Immature natural killer cell (primary cell): ENCODE measurements around the gene LIF. TPM values are rescaled to one million over a fixed set of nuclear protein-coding genes. Genes with fewer than 3 reads are reported as not detected.
A peak's percentile ranks its signal among the peaks of the same experiment; 100 is the strongest.

ENCODE experiments used
- DNase-seq, 3 donors: peaks; one replicate each; pipeline ENCODE4 v3.0.0; 2022; ENCODE audit warnings: mixed read lengths in 1 of 3
- H3K27ac Mint-ChIP-seq, 6 donors: one replicate each; pipeline ENCODE4 v1.8.0; 2020; ENCODE audit warnings: mixed read lengths in 6 of 6, mild to moderate bottlenecking in 5 of 6, inconsistent platforms in 4 of 6, moderate library complexity in 3 of 6
- H3K27me3 Mint-ChIP-seq, 3 donors: one replicate each; pipeline ENCODE4 v1.8.0; 2020 to 2021; ENCODE audit warnings: low read depth in 3 of 3, mild to moderate bottlenecking in 3 of 3, mixed read lengths in 3 of 3, moderate library complexity in 3 of 3, inconsistent platforms in 1 of 3
- H3K36me3 Mint-ChIP-seq, 3 donors: one replicate each; pipeline ENCODE4 v1.8.0; 2020; ENCODE audit warnings: mixed read lengths in 3 of 3, inconsistent platforms in 2 of 3, mild to moderate bottlenecking in 2 of 3
- H3K4me1 Mint-ChIP-seq, 2 donors: one replicate each; pipeline ENCODE4 v1.8.0; 2020; ENCODE audit warnings: inconsistent platforms in 2 of 2, mild to moderate bottlenecking in 2 of 2, mixed read lengths in 2 of 2, moderate library complexity in 1 of 2
- H3K4me3 Mint-ChIP-seq, 5 donors: one replicate each; pipeline ENCODE4 v1.8.0; 2020; ENCODE audit warnings: mild to moderate bottlenecking in 5 of 5, mixed read lengths in 5 of 5, inconsistent platforms in 3 of 5, moderate library complexity in 3 of 5
- H3K9me3 Mint-ChIP-seq, 6 donors: one replicate each; pipeline ENCODE4 v1.8.0; 2020; ENCODE audit warnings: mild to moderate bottlenecking in 6 of 6, mixed read lengths in 6 of 6, inconsistent platforms in 4 of 6, moderate library complexity in 3 of 6
- polyA plus RNA-seq, 3 donors: library from polyadenylated mRNA; unstranded; fragments of 300-500 nt; fragmentation: Illumina TruSeq; gene quantifications; one replicate each; pipeline ENCODE4 v1.2.3, GENCODE V29; 2021

The LIF gene
- polyA plus RNA-seq, result 1 to 10 TPM in 1 of 3 donors, under 1 TPM in 1, not detected in 1; 0.29 to 1.0 TPM

- Mint-ChIP-seq H3K9me3 (no peaks in the 10 kb centered on the region), H3K4me1 (peaks cover 29 to 45% of the 10 kb centered on the region in 2 donors), H3K27ac (peak within 1 kb of the TSS in 4 of 6 donors; percentile 11 to 82 (median 60)), H3K4me3 (peak within 1 kb of the TSS; percentile 76 to 87 (median 81)), H3K36me3 (no peaks in the 10 kb centered on the region), H3K27me3 (peaks cover 6 to 20% (median 10%) of the 10 kb centered on the region in 3 donors)
- peak; percentile 38 to 59 (median 52) for DNase-seq
Observed at GRCh38 chr22:30245985-30246813, at the start of gene LIF. Gene LIF (minus strand): TSS chr22:30246759. CDS start chr22:30246695, 64 bp downstream.

- no peak for DNase-seq
- H3K27ac Mint-ChIP-seq, result peak overlapping the region in 2 of 6 donors; percentile 16 to 29
Observed at GRCh38 chr22:30296324-30296723, 49.8 kb upstream of the LIF start.

DNA sequence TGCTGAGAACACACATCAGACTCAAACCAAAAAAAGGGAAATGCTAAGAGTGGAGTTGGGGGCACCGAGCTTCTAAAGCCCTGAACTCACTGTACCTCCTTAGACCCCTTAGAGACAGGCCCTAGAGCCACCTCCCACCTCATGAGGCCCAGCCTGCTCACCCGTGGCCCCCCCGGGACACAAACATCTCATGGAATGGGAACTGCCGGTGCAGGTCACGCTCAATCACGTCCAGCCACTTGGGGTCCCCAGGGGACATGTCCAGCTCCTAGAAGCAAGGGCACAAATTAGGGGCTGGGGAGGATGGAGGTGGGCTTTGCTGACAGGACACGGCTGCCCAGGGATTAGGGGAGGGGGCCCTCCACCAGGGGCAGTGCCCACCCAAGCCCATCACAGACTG lies 49.0 kb upstream of the LIF start:
- Mint-ChIP-seq H3K27me3 (peaks cover 0 to 3% (median 2%) of the 10 kb centered on the region in 3 donors), H3K4me3 (no peak overlapping the region), H3K4me1 (peaks cover 3 to 5% of the 10 kb centered on the region in 2 donors), H3K27ac (peak overlapping the region in 1 of 6 donors; percentile 64), H3K36me3 (peaks cover 15 to 24% (median 22%) of the 10 kb centered on the region in 3 donors), H3K9me3 (no peaks in the 10 kb centered on the region)
- no peak for DNase-seq

More at GRCh38 chr22:30296324-30296723, 49.8 kb upstream of the LIF start:
- H3K4me1 Mint-ChIP-seq, result peaks cover 8% of the 10 kb centered on the region in 2 donors
- H3K9me3 Mint-ChIP-seq, result no peaks in the 10 kb centered on the region
- H3K4me3 Mint-ChIP-seq, result no peak overlapping the region
- peaks cover 15 to 27% (median 22%) of the 10 kb centered on the region in 3 donors for H3K36me3 Mint-ChIP-seq
- H3K27me3 Mint-ChIP-seq, result peaks cover 0 to 3% (median 2%) of the 10 kb centered on the region in 3 donors

GRCh38 chr22:30294830-30295229 lies 48.3 kb upstream of the LIF start:
- H3K27me3 Mint-ChIP-seq, result peaks cover 0 to 7% (median 2%) of the 10 kb centered on the region in 3 donors
- H3K4me1 Mint-ChIP-seq, result peaks cover 10 to 13% of the 10 kb centered on the region in 2 donors
- peak overlapping the region in 1 of 6 donors; percentile 12 for H3K27ac Mint-ChIP-seq
- peaks cover 15 to 24% (median 22%) of the 10 kb centered on the region in 3 donors for H3K36me3 Mint-ChIP-seq
- H3K4me3 Mint-ChIP-seq, result no peak overlapping the region
- H3K9me3 Mint-ChIP-seq, result no peaks in the 10 kb centered on the region
- DNase-seq, result no peak

DNA sequence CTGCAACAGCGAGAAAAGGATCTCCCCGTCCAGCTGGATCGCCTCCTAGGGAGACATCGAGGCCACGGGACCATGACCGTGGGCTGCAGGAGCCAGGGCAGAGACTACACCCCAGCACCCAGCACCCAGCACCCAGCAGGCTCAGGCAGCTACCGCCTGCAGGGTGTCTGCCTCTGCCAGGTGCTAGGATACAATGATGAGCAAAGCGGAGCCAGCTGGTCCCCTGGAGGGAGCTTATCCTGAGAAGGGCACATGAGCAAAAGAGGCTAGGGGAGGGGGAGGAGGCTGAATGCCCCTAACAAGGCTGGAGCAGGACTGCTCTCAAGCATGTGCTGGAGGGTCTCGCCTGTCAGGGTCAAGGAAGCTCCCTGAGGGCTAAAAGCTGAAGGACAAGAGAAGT lies 47.5 kb upstream of the LIF start:
- Mint-ChIP-seq H3K27ac (peak overlapping the region in 3 of 6 donors; percentile 21 to 62 (median 24)), H3K36me3 (peaks cover 15 to 24% (median 19%) of the 10 kb centered on the region in 3 donors), H3K4me3 (no peak overlapping the region), H3K4me1 (peaks cover 12 to 14% of the 10 kb centered on the region in 2 donors), H3K9me3 (no peaks in the 10 kb centered on the region), H3K27me3 (peaks cover 0 to 7% (median 2%) of the 10 kb centered on the region in 3 donors)
- DNase-seq, result no peak

- Mint-ChIP-seq H3K9me3 (no peaks in the 10 kb centered on the region), H3K36me3 (peaks cover 10 to 24% (median 15%) of the 10 kb centered on the region in 3 donors), H3K4me3 (no peak overlapping the region), H3K4me1 (peaks cover 16 to 20% of the 10 kb centered on the region in 2 donors), H3K27me3 (peaks cover 0 to 4% (median 2%) of the 10 kb centered on the region in 3 donors), H3K27ac (peak overlapping the region in 1 of 6 donors; percentile 27)
- no peak for DNase-seq
Observed at GRCh38 chr22:30293026-30293425, 46.5 kb upstream of the LIF start.

DNA sequence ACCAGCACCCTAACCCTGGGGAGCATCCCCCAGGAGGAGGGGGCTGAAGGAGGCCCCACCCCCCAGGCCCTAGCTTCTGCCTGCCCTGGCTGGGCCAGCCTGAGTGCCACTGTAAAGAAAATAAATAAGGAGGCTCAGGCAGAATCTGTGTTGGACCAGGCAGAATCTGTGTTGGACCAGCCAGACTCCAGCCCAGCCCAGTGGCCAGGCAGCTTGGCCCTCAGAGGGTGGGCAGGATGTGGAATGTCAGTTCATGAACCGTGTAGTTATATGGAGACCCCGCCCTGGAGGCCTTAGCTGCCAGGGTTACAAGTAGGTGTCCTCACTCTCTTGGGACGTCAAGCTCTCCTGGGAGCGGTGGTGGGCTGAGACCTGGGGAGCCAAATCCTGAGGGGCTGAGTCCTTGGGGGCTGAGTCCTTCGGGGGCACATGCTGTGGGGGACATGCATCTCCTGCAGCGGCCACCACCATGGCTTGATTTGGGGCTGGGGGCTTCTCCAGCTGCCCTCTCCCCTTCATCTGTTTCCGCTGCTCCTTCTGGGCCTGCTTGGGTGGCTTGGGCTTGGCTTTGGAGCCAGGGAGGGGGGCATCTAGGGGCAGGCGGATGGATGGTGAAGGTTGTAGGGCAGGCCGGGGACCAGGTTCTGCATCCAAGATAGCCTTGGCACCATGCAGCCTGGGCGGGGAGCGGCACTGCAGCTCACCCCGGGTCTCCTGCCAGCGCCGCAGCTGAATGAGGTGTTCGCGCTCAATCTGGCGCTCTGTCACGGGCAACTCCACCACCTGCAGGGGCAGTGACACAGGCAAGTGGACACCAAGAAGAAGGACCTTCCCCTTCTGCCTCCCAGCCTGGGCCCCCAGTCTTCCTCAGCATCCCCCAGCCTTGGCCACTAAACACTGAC lies 45.8 kb upstream of the LIF start:
- Mint-ChIP-seq H3K27ac (peak overlapping the region in 2 of 6 donors; percentile 23 to 39), H3K36me3 (peaks cover 10 to 23% (median 15%) of the 10 kb centered on the region in 3 donors), H3K27me3 (peaks cover 0 to 4% (median 2%) of the 10 kb centered on the region in 3 donors), H3K4me3 (no peak overlapping the region), H3K4me1 (peaks cover 22 to 25% of the 10 kb centered on the region in 2 donors), H3K9me3 (no peaks in the 10 kb centered on the region)
- DNase-seq, result no peak

DNA sequence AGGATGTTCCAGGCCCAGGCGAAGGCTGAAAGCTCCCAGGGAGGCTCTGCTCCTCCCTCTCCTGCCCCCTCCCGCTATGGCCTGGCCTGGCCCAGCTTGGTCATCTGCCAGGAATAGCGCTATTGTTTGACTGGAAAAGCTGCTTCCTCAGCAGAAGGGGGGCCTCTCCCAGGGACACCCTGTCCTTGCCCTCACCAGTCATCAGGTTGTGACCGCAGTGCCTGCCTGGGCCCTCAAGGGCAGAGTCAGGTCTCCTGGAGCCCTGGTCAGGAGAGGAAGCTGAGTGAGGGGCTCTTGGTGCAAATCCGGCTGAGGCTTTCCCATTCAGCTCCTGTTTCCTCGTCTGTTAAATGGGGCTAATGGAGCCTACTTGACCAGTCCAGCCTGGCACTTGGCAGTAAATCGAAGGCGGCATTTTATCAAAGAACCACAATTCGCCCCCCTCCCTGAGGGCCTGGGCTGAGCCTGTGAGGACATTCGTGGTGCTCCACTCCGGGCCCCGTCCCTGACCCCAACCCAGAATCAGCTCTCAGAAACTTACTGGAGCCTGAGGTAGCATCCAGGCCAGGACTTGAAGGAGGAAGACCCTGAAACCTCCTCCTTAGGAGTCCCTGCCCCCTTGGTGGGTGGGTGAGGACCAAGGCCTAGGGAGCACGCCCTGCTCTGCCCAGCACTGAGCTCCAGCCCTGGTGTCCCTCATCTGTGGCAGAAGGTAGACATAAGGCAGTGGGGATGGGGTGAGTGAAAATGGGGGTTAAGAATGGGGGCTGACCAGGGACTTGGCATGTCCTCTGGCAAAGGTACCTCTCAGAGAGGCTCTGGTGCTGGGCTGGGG lies 44.7 kb upstream of the LIF start:
- Mint-ChIP-seq H3K4me1 (peaks cover 22 to 28% of the 10 kb centered on the region in 2 donors), H3K9me3 (no peaks in the 10 kb centered on the region), H3K27ac (peak overlapping the region; percentile 23 to 92 (median 32)), H3K4me3 (peak overlapping the region in 1 of 5 donors; percentile 16), H3K27me3 (peaks cover 0 to 4% (median 2%) of the 10 kb centered on the region in 3 donors), H3K36me3 (peaks cover 5 to 15% (median 15%) of the 10 kb centered on the region in 3 donors)
- no peak for DNase-seq

DNA sequence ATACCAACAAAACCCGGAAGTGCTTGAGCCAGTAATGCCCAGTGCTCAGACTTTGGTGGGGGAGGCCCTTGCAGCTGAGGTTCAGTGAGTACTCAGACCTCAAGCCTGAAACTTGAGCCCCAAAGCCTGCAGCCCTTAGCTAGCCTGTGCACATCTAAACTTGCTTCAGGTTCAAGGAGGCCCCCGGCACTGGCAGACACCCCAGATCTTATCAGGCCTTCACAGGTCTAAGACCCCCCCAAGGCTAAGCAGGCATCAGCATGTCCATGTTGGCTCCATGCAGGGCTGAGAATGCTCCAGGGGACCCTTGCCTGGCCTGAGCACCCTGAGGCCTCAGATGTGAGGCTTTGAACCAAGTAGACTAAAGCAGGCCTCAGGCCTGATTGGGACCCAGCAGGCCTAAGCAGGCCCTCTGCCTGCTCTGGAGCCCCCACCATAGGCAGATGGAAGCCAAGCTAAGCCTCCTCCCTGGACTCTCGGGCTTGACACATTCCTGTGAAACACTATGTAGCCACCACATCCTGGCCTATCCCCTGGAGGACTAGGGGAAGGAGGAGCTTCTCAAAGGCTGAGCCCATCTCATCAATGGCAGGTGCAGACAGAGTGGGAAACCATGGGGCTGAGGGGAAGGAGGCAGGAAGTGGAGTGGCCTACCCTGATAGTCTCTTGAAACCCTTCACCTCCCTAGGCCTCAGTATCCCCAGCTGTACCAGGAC lies 43.9 kb upstream of the LIF start:
- Mint-ChIP-seq H3K27me3 (peaks cover 0 to 4% (median 2%) of the 10 kb centered on the region in 3 donors), H3K36me3 (peaks cover 5 to 15% (median 15%) of the 10 kb centered on the region in 3 donors), H3K4me3 (peak overlapping the region; percentile 86 to 90 (median 89)), H3K9me3 (no peaks in the 10 kb centered on the region), H3K27ac (peak overlapping the region; percentile 79 to 95 (median 91)), H3K4me1 (peaks cover 22 to 28% of the 10 kb centered on the region in 2 donors)
- no peak for DNase-seq

DNA sequence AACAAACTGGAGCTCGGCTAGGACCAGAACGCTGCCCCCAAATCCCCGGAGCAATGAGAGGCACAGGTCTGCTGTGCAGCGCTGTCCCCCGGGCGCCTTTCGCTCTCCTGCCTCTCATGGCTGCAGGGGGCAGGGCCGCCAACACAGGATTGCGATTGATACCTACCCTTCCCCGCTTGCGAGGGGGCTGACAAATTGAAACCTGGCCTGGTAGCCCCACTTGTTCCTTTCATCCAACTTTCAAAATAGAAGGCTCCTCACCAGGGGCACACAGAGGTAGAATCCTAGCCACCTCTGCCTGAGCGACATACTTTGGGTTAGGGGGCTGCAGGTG lies 43.4 kb upstream of the LIF start:
- Mint-ChIP-seq H3K27me3 (peaks cover 0 to 4% (median 2%) of the 10 kb centered on the region in 3 donors), H3K4me3 (peak overlapping the region; percentile 86 to 90 (median 89)), H3K36me3 (peaks cover 5 to 15% (median 15%) of the 10 kb centered on the region in 3 donors), H3K27ac (peak overlapping the region; percentile 79 to 95 (median 91)), H3K9me3 (no peaks in the 10 kb centered on the region), H3K4me1 (peaks cover 22 to 28% of the 10 kb centered on the region in 2 donors)
- DNase-seq, result no peak

DNA sequence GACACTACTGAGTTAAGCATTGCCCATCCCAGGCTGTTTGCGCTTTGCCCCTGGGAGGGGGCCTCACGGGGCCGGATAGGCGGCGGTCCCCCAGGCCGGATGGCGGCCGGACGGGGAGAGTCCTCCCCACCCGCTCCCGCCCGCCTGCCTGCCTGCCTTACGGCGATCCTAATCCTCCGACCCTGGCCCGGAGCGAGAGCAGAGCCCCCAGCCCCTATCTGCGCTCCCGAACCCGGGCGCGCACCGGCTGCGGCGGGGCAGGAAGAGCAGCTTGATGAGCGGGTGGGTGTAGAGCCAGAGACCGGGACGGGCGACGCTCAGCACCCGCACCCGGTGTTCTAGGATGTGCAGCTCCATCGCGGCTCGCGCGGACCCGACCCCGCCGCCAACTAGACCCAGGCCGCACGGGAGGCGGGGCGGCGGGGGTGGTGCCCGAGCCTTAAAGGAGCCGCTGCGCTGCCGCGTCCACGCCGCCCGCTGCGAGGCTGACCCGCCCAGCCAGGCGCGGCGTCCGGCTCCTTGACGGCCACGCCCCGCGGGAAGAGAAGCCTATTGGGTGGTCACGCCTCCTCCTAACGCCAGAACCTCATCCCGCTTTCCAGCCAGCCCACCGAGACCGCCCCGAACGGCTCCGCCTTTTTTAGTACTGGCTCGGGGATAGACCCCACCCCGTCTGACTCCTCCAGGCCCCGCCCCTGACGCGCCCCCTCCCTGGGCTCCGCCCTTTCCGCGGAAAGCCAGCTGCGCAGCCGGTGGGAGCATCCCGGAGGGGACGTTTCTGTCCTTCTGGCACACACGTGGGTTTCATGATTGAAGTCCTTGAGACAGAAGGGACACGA lies 42.8 kb upstream of the LIF start, which contains the start of gene CASTOR1:
TSS of gene CASTOR1 (minus strand) at position 365 of the 839 bp plus-strand sequence. CDS start at position 357, 8 bp downstream.
- no peaks in the 10 kb centered on the region for H3K9me3 Mint-ChIP-seq
- peaks cover 22 to 28% of the 10 kb centered on the region in 2 donors for H3K4me1 Mint-ChIP-seq
- DNase-seq, result peak; percentile 81 to 84 (median 84)
- peak within 1 kb of the TSS; percentile 86 to 90 (median 89) for H3K4me3 Mint-ChIP-seq
- peaks cover 5 to 15% (median 13%) of the 10 kb centered on the region in 3 donors for H3K36me3 Mint-ChIP-seq
- peak within 1 kb of the TSS; percentile 79 to 95 (median 91) for H3K27ac Mint-ChIP-seq
- peaks cover 0 to 4% (median 2%) of the 10 kb centered on the region in 3 donors for H3K27me3 Mint-ChIP-seq
